Brain microvascular endothelial cell (primary cell): ENCODE results near the gene CES2.

Experiments
- DNase-seq: peaks from one replicate; pipeline ENCODE4 v3.0.0-alpha.2; 2020
- H3K27ac ChIP-seq: fragments of 250-450 bp; sonication (Bioruptor Pico); 2 replicates; pipeline ENCODE4 v1.5.1; 2020; ENCODE audit warnings: mild to moderate bottlenecking, moderate library complexity
- H3K27me3 ChIP-seq: fragments of 250-450 bp; sonication (Bioruptor Pico); replicated peaks from 2 replicates; pipeline ENCODE4 v1.5.1; 2020; ENCODE audit warnings: mild to moderate bottlenecking
- H3K36me3 ChIP-seq: fragments of 250-450 bp; sonication (Bioruptor Pico); replicated peaks from 2 replicates; pipeline ENCODE4 v1.5.1; 2020; ENCODE audit warnings: mild to moderate bottlenecking
- H3K4me3 ChIP-seq: 2 replicates; pipeline ENCODE4 v1.5.1; 2011; ENCODE audit warnings: low read depth, mild to moderate bottlenecking, control low read depth, low read length, moderate library complexity
- in situ Hi-C: cut with HindIII; loops from 2 replicates; pipeline ENCODE4 v1.10.0; 2017; ENCODE audit warnings: low sequenced_read_pairs, low pct_ligation_motif_present
- TF ChIP-seq, protein P1 (sequence below): IDR thresholded peaks from 2 replicates; pipeline ENCODE4 v1.5.1; 2011; ENCODE audit warnings: low read depth, mild to moderate bottlenecking, moderate library complexity, low read length, control low read depth, inconsistent platforms; ENCODE audit errors: missing control alignments

Gene CES2

GRCh38 chr16:66960270-66960669 lies 25.0 kb downstream of the CES2 start:
- in situ Hi-C loops: no loop called here
- H3K36me3 ChIP-seq: no peaks in the 10 kb centered on the region
- H3K27me3 ChIP-seq: no peaks in the 10 kb centered on the region
- DNase-seq: no peak
- H3K4me3 ChIP-seq: no peak overlapping the region
- TF ChIP-seq, protein P1, sequence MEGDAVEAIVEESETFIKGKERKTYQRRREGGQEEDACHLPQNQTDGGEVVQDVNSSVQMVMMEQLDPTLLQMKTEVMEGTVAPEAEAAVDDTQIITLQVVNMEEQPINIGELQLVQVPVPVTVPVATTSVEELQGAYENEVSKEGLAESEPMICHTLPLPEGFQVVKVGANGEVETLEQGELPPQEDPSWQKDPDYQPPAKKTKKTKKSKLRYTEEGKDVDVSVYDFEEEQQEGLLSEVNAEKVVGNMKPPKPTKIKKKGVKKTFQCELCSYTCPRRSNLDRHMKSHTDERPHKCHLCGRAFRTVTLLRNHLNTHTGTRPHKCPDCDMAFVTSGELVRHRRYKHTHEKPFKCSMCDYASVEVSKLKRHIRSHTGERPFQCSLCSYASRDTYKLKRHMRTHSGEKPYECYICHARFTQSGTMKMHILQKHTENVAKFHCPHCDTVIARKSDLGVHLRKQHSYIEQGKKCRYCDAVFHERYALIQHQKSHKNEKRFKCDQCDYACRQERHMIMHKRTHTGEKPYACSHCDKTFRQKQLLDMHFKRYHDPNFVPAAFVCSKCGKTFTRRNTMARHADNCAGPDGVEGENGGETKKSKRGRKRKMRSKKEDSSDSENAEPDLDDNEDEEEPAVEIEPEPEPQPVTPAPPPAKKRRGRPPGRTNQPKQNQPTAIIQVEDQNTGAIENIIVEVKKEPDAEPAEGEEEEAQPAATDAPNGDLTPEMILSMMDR: no peak
- no peak overlapping the region for H3K27ac ChIP-seq

- Histone ChIP-seq H3K36me3 (no peaks in the 10 kb centered on the region), H3K27me3 (peaks cover 2% of the 10 kb centered on the region), H3K4me3 (no peak within 1 kb of the TSS), H3K27ac (no peak within 1 kb of the TSS)
- TF ChIP-seq, protein P1: peak; percentile 92
- DNase-seq: peak; percentile 67
- in situ Hi-C loops: no loop called here
These were observed 25.9 kb downstream of the CES2 start, which contains the start of gene CES3 for GRCh38 chr16:66961065-66961744. TSS of gene CES3 (plus strand) at chr16:66961266. CDS start at chr16:66961308, 42 bp downstream.

DNA sequence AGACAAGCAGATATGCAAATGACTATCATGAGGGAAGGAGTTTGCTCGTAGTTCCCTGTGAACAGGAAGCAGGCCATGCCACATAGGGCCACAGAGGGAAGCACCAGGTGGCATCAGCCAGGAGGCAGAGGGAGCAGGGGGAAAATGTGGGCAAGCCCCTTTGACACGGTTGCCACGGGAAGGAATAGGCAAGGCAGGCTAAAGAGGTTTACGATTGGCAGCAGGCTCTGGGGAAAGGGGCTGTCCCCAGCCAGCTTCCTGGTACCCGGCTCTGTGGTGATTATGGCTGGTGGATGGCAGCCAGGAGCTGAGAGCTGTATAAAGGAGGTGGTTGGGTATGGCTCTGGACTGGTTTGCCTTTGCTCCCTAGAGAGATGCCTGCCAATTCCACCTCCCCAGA lies 26.6 kb downstream of the CES2 start:
- in situ Hi-C loops: no loop called here
- no peak for DNase-seq
- TF ChIP-seq, protein P1: no peak
- H3K36me3 ChIP-seq: no peaks in the 10 kb centered on the region
- H3K27me3 ChIP-seq: peaks cover 2% of the 10 kb centered on the region
- H3K27ac ChIP-seq: no peak overlapping the region
- no peak overlapping the region for H3K4me3 ChIP-seq

DNA sequence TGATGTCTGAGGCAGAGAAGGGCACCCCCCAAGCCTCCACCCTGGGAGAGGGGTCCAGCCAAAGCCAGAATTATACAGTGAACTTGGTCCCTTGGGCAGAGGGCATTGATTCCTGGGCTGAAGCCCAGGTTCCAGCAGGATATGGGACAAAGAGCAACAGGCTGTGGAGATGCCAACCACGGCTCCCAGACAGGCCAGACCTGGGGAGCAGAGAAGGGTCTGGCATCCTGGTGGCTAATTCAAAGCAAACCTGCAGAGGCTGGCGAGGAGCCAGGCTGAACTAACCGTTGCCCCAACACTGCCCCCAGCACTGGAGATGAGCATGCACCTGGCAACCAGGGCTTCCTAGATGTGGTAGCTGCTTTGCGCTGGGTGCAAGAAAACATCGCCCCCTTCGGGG lies 28.7 kb downstream of the CES2 start:
- H3K27me3 ChIP-seq: peaks cover 2% of the 10 kb centered on the region
- no peak for DNase-seq
- TF ChIP-seq, protein P1: no peak
- no peak overlapping the region for H3K27ac ChIP-seq
- in situ Hi-C loops: no loop called here
- no peak overlapping the region for H3K4me3 ChIP-seq
- H3K36me3 ChIP-seq: no peaks in the 10 kb centered on the region

DNA sequence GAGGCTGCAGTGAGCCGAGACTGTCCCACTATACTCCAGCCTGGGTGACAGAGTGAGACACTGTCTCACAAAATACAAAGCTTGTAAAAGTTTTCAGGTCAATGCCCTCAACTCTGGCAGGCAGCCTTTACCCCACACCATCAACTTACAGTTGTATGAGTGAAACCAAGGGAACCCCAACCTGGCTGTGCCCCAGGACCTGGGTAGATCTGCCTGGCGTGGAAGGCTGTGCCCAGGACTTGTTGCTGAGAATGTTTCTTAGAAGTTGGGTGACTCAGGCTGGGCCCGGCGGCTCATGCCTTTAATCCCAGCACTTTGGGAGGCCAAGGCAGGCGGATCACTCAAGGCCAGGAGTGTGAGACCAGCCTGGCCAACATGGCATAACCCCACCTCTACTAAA lies 33.5 kb downstream of the CES2 start:
- no peak for DNase-seq
- in situ Hi-C loops: no loop called here
- no peaks in the 10 kb centered on the region for H3K36me3 ChIP-seq
- H3K4me3 ChIP-seq: no peak overlapping the region
- no peak overlapping the region for H3K27ac ChIP-seq
- H3K27me3 ChIP-seq: peaks cover 2% of the 10 kb centered on the region
- TF ChIP-seq, protein P1: no peak
